A549 (cell line): ENCODE data around the gene IL4I1. TPM values are rescaled to one million over a fixed set of nuclear protein-coding genes. Genes with fewer than 3 reads are reported as not detected.
A peak's percentile ranks its signal among the peaks of the same experiment; 100 is the strongest.

Experiments
- BHLHE40 ChIP-seq: IDR thresholded peaks from 2 replicates; pipeline ENCODE4 v1.6.1; 2012; ENCODE audit warnings: low read depth, low read length, inconsistent platforms
- CEBPB ChIP-seq, 2 experiments: fragments of >200 bp in 1 of 2; sonication (Bioruptor Twin) in 1 of 2; formaldehyde crosslinking in 1 of 2; IDR thresholded peaks; 2 replicates each; pipeline ENCODE4 v1.6.1; 2012 to 2016
- CHD4 ChIP-seq: fragments of 200-600 bp; sonication (generic); IDR thresholded peaks from 2 replicates; pipeline ENCODE4 v1.6.1; 2016; ENCODE audit warnings: antibody characterized with exemption, mild to moderate bottlenecking, borderline replicate concordance
- EHF ChIP-seq: fragments of 250-450 bp; sonication (Bioruptor Pico); IDR thresholded peaks from 2 replicates; pipeline ENCODE4 v1.5.0; 2020; ENCODE audit warnings: mild to moderate bottlenecking
- EHMT2 ChIP-seq: fragments of 200-600 bp; sonication (generic); IDR thresholded peaks from 2 replicates; pipeline ENCODE4 v1.6.1; 2016; ENCODE audit warnings: antibody characterized with exemption, low read depth, mild to moderate bottlenecking, moderate library complexity
- FOSB ChIP-seq: fragments of 250-450 bp; sonication (Bioruptor Pico); IDR thresholded peaks from 2 replicates; pipeline ENCODE4 v1.5.0; 2020; ENCODE audit warnings: mild to moderate bottlenecking, moderate library complexity
- FOSL2 ChIP-seq, 2 experiments: fragments of 450-650 bp in 1 of 2; fragments of >200 bp in 1 of 2; sonication (Bioruptor Twin) in 1 of 2; formaldehyde crosslinking; IDR thresholded peaks; 2 replicates each; pipeline versions ENCODE4 v1.5.0 to v1.6.1; 2016 to 2020; ENCODE audit warnings: mild to moderate bottlenecking in 1 of 2, moderate library complexity in 1 of 2
- HDAC2 ChIP-seq: fragments of 200-600 bp; sonication (generic); IDR thresholded peaks from 2 replicates; pipeline ENCODE4 v1.6.1; 2016
- HEYL ChIP-seq: fragments of 250-450 bp; sonication (Bioruptor Pico); IDR thresholded peaks from 2 replicates; pipeline ENCODE4 v1.8.0; 2021; ENCODE audit warnings: mild to moderate bottlenecking, moderate library complexity
- HMGXB4 ChIP-seq: fragments of 250-450 bp; sonication (Bioruptor Pico); IDR thresholded peaks from 2 replicates; pipeline ENCODE4 v1.5.0; 2021; ENCODE audit warnings: mild to moderate bottlenecking, moderate library complexity, borderline replicate concordance
- HOXA7 ChIP-seq: fragments of 250-450 bp; sonication (Bioruptor Pico); IDR thresholded peaks from 2 replicates; pipeline ENCODE4 v1.5.0; 2020; ENCODE audit warnings: mild to moderate bottlenecking, moderate library complexity
- JUN ChIP-seq, 2 experiments: fragments of >200 bp; sonication (Bioruptor Twin); formaldehyde crosslinking; IDR thresholded peaks; 2 replicates in 1 of 2; 3 replicates in 1 of 2; pipeline ENCODE4 v1.6.1; 2016 to 2017
- KDM1A ChIP-seq: fragments of 200-600 bp; sonication (generic); IDR thresholded peaks from 2 replicates; pipeline ENCODE4 v1.6.1; 2016; ENCODE audit warnings: low read depth, mild to moderate bottlenecking
- KDM5A ChIP-seq: fragments of 200-600 bp; sonication (generic); IDR thresholded peaks from 2 replicates; pipeline ENCODE4 v1.6.1; 2016; ENCODE audit warnings: antibody characterized with exemption, mild to moderate bottlenecking
- MAZ ChIP-seq: fragments of 150-350 bp; IDR thresholded peaks from 2 replicates; pipeline ENCODE4 v1.6.1; 2014; ENCODE audit warnings: antibody characterized with exemption, low read depth, low read length, borderline replicate concordance
- POLR2A ChIP-seq: IDR thresholded peaks from 2 replicates; pipeline ENCODE4 v1.6.1; 2012; ENCODE audit warnings: mild to moderate bottlenecking, low read length
- RAD21 ChIP-seq, 2 experiments: fragments of >200 bp in 1 of 2; sonication (Bioruptor Twin) in 1 of 2; formaldehyde crosslinking in 1 of 2; IDR thresholded peaks in 1 of 2; conservative IDR thresholded peaks in 1 of 2; 2 replicates in 1 of 2; 3 replicates in 1 of 2; pipeline ENCODE4 v1.6.1; 2012 to 2018; ENCODE audit warnings: inconsistent platforms in 1 of 2
- RFX5 ChIP-seq: fragments of 450-650 bp; IDR thresholded peaks from 2 replicates; pipeline ENCODE4 v1.7.1; 2014; ENCODE audit warnings: antibody characterized with exemption, mild to moderate bottlenecking, moderate library complexity
- RNF2 ChIP-seq: fragments of 200-600 bp; sonication (generic); IDR thresholded peaks from 2 replicates; pipeline ENCODE4 v1.6.1; 2016; ENCODE audit warnings: low read depth, mild to moderate bottlenecking, antibody characterized with exemption, moderate library complexity, borderline replicate concordance
- TP53 ChIP-seq: fragments of 250-450 bp; sonication (Bioruptor Pico); IDR thresholded peaks from 2 replicates; pipeline ENCODE4 v1.5.0; 2021; ENCODE audit warnings: mild to moderate bottlenecking, moderate library complexity
- ZC3H11A ChIP-seq: fragments of 450-650 bp; IDR thresholded peaks from 2 replicates; pipeline ENCODE4 v1.6.1; 2014; ENCODE audit warnings: antibody characterized with exemption, mild to moderate bottlenecking
- ZNF302 ChIP-seq: fragments of 250-450 bp; sonication (Bioruptor Pico); IDR thresholded peaks from 2 replicates; pipeline ENCODE4 v1.9.0; 2021; ENCODE audit warnings: inconsistent platforms, mild to moderate bottlenecking, moderate library complexity
- ZSCAN20 ChIP-seq: fragments of 250-450 bp; sonication (Bioruptor Pico); IDR thresholded peaks from 2 replicates; pipeline ENCODE4 v1.8.0; 2022; ENCODE audit warnings: mild to moderate bottlenecking, moderate library complexity
- polyA plus RNA-seq, 4 experiments: library from polyadenylated mRNA; depleted of rRNA in 3 of 4; stranded (reverse); fragments of >200 nt; fragmentation: RNase III in 1 of 4; extraction: RNeasy Plus Mini Kit Qiagen cat#74134 plus additional on column Dnase treatment in 1 of 4; gene quantifications; 2 replicates in 3 of 4; 3 replicates in 1 of 4; pipeline ENCODE4 v1.2.3, GENCODE V29; 2011 to 2017
- TF ChIP-seq, protein P1 (sequence below): fragments of 150-350 bp; IDR thresholded peaks from 2 replicates; pipeline ENCODE4 v1.6.1; 2014; ENCODE audit warnings: low read depth, mild to moderate bottlenecking, low read length
- TF ChIP-seq, protein P2 (sequence below): IDR thresholded peaks from 2 replicates; pipeline ENCODE4 v1.6.1; 2012
- TF ChIP-seq, protein P3 (sequence below): fragments of 250-450 bp; sonication (Bioruptor Pico); IDR thresholded peaks from 2 replicates; pipeline ENCODE4 v1.5.0; 2020; ENCODE audit warnings: low read depth, mild to moderate bottlenecking, moderate library complexity

The IL4I1 gene
- polyA plus RNA-seq, 2 of the 4 experiments (the other 2 are of a cell fraction): 0.18 to 0.62 TPM

DNA sequence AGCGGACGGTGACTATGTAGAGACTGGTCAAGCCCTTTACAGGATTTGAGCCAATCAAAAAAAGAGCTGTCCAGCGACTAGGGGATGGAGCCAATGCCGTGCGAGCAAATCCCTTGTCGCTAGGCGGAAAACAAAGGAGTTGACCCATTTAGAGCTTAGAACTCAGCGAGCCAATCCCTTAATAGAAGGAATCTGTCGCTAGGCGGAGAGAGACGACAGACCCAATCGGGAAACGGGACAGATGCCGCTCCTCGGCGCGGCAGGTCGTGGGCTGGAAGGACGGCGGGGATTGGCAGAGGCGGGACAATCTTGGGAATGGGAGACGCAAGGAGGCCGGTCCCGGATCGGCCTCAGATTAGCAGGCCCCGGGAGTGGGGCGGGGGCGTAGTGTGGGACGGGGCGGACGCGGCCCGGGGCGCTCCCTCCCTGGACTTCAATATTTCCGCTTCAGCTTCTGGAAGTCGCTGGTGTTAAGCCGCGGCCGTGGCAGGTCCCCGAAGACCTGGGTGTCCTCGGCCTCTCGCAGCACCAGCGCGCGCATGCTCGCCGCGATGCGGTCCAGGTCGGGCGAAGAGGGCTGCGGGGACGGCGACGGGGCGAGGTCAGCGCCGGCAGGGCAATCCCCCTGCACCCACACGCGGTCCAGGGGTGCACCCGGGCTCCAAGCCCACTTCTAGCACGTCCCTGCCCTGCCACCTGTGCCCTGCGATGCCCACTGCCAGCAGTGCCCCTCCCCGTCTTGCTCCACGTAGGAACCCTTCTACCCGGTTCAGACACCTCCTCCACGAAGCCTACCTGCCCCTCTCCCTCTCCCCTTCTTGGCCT lies 27.0 kb downstream of the IL4I1 start (continued):
- TF ChIP-seq HOXA7 (CRISPR knock-in tag): no peak
- TF ChIP-seq CEBPB (IDR thresholded peaks at IDR 0.05): no peak
- TF ChIP-seq JUN (IDR thresholded peaks at IDR 0.05): peak; percentile 66 to 96; a peak in 4 of 5 replicates
- TF ChIP-seq POLR2A: peak; percentile 63
- TF ChIP-seq, protein P1, sequence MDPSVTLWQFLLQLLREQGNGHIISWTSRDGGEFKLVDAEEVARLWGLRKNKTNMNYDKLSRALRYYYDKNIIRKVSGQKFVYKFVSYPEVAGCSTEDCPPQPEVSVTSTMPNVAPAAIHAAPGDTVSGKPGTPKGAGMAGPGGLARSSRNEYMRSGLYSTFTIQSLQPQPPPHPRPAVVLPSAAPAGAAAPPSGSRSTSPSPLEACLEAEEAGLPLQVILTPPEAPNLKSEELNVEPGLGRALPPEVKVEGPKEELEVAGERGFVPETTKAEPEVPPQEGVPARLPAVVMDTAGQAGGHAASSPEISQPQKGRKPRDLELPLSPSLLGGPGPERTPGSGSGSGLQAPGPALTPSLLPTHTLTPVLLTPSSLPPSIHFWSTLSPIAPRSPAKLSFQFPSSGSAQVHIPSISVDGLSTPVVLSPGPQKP: no peak
- no peak for TF ChIP-seq KDM1A
- TF ChIP-seq HDAC2: no peak
- TF ChIP-seq, protein P2, sequence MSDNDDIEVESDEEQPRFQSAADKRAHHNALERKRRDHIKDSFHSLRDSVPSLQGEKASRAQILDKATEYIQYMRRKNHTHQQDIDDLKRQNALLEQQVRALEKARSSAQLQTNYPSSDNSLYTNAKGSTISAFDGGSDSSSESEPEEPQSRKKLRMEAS: peak; percentile 87
- TF ChIP-seq, protein P3, sequence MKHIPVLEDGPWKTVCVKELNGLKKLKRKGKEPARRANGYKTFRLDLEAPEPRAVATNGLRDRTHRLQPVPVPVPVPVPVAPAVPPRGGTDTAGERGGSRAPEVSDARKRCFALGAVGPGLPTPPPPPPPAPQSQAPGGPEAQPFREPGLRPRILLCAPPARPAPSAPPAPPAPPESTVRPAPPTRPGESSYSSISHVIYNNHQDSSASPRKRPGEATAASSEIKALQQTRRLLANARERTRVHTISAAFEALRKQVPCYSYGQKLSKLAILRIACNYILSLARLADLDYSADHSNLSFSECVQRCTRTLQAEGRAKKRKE (CRISPR knock-in tag): no peak; the same call in 1 of the 2 replicates
- TF ChIP-seq RNF2: peak; percentile 75; the same call in 1 of the 2 replicates
- TF ChIP-seq BHLHE40: no peak
- no peak for TF ChIP-seq ZSCAN20
- no peak for TF ChIP-seq EHF (CRISPR knock-in tag)
- no peak for TF ChIP-seq FOSB (CRISPR knock-in tag)
- TF ChIP-seq ZNF302 (CRISPR knock-in tag): no peak
- no peak for TF ChIP-seq ZC3H11A
- no peak for TF ChIP-seq KDM5A
- TF ChIP-seq FOSL2 (IDR thresholded peaks at IDR 0.05): no peak
- TF ChIP-seq FOSL2 (CRISPR knock-in tag; IDR thresholded peaks at IDR 0.05): no peak
- no peak for TF ChIP-seq HEYL (CRISPR knock-in tag)
- TF ChIP-seq EHMT2: no peak
- TF ChIP-seq CHD4: no peak
- no peak for TF ChIP-seq MAZ
- TF ChIP-seq HMGXB4 (CRISPR knock-in tag): no peak
- no peak for TF ChIP-seq RAD21 (conservative IDR thresholded peaks at IDR 0.05 in 1 of 2, IDR thresholded peaks at IDR 0.05 in 1 of 2)
- TF ChIP-seq RFX5: peak; percentile 99
- TF ChIP-seq TP53 (CRISPR knock-in tag): no peak
